Suppressor macrophage (primary cell): ENCODE results near the gene BCAS4.
"Not testable (repeated sequence)": the region's sequence is repeated elsewhere in the genome, so short reads cannot be mapped to it uniquely, and the experiment has no call there.

Experiments
- DNase-seq, 4 experiments: peaks; one replicate each; pipeline ENCODE4 v3.0.0-alpha.2; 2020 to 2022

BCAS4 gene

DNA sequence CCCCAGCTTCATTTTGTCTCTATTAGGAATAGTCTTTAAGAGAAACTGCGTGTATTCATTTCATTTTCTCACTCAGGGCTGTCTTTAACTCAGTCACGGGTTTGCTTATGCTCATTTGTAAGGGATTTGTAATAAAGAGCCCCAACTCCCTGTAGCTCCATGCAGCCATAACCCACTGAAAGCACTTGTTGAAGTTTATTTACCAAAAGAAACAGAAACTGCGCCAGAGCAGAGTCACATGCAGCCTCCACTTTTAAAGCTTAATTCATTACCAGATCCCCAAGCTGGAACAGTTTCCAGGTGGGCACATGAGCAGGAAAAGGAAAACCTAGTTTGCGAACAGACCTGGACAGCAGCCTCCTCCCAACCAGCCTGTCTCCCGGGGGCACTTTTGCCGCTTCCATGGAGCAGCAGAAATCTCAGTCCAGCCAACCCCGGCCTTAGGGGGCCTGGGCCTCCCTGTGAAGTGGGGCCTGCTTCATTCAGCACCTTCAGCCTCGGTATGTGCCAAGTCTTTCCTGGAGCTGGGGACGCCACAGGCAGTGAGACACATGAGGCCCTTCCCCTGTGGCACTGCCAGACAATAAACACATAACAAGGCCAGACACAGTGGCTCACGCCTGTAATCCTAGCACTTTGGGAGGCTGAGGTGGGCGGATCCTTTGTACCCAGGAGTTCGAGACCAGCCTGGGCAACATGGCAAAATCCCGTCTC is 4.5 kb downstream of the BCAS4 start:
- no peak for DNase-seq

- no peak for DNase-seq
Measured at GRCh38 chr20:50799890-50800550, 5.2 kb downstream of the BCAS4 start.

DNA sequence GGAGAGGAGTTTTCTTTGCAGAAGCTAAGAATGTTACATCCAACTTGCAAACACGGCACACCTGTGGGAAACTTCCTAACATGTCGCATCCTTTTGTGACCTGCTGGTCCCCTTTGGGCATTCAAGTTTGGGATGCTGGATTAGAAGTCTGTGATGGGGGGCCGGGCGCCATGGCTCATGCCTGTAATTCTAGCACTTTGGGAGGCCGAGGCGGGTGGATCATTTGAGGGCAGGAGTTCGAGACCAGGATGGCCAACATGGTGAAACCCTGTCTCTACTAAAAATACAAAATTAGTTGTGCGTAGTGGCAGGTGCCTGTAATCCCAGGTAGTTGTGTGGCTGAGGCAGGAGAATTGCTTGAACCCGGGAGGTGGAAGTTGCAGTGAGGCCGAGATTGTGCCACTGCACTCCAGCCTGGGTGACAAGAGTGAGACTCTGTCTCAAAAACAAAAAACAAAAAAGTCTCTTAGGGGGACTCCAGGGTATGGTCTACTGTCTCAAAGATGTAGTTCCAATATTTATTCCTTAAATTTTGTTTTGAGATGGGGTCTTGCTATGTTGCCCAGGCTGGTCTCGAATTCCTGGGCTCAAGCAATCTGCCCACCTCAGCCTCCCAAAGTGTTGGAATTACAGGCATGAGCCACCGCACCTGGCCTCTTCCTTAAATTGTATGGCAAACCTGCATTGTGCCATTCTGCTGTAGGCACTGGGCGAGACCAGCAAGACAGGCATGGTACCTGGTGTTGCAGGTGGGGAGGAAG is 6.3 kb downstream of the BCAS4 start:
- not testable (repeated sequence) for DNase-seq

- DNase-seq: no peak
Measured at GRCh38 chr20:50801747-50802125, 6.9 kb downstream of the BCAS4 start.

DNA sequence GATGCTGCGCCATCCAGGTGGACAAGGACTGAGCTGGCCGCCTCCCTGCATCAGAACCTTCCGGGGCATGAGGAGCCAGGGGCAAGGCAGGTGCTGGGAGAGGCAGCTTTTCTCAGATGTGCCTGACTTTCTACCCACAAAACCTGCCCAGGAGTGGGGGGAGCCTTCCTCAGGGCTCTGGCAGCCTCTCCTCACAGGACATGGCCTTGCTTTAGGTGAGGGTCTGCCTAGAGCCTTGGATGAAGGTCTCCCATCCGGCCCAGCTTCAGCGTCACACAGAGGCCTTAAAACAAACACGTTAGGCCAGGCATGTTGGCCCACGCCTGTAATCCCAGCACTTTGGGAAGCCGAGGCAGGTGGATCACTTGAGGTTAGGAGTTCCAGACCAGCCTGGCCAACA is 7.4 kb downstream of the BCAS4 start:
- no peak for DNase-seq

- no peak for DNase-seq
Measured at GRCh38 chr20:50804437-50805348, 9.8 kb downstream of the BCAS4 start.

DNA sequence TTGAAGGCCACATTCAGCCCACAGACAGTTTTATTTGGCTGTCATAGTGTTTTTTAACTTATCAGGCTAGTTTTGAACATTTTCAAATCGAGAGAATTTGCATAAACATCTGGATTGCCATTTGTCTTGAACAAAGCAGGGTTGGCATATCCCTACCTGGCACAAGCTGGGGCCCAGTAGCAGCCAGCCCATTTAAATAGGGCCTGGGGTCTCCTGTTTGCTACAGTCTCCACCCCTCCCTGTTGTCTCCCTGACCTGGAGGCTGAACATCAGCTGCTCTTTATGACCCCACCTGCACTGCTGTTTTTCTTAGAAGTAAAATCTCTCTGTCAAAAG is 10.5 kb downstream of the BCAS4 start:
- DNase-seq: no peak

DNA sequence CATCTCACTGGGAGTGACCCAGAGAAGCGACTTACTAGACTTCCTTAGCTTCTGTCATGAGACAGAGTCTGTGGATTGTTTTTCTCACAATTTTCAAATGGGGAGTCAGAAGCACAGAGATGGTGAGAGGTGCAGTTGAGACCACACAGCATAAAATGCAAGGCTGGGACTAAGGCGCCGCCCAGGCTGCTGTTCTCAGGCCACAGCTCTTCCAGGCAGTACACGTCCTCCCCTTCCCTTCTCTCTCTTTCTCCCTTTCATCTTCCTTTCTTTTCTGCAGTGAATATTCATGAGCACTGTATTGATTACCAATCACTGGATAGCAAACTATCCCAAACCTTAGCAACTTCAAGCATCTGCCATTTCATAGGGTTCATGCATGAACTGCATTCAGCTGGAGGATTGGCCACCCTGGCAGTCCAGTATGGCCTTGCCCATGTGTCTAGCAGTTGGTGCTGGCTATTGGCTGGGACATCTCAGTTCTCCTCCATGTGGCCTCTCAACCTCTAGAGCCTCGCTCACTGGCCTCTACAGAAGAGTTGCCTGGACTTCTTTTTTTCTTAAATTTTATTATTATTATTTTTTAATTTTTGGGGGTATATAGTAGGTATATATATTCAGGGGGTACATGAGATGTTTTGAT is 11.4 kb downstream of the BCAS4 start:
- DNase-seq: no peak

DNA sequence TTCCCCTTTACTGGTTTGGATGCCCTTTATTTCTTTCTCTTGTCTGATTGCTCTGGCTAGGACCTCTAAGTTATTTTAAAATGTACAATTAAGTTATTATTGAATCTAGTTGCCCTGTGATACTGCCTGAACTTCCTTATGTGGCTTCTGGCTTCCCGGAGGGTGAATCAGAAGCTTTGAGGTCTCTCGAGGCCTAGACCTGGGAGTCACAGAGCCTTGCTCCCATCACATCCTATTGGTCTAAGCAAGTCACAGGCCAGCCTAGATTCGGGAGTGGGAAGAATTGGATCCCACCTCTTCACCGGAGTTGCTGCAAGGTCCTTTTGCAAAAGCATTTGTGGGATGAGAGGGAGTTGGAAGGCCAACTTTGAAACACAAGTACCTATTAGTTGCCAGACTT is 15.2 kb downstream of the BCAS4 start:
- DNase-seq: no peak

GRCh38 chr20:50810842-50811241 is 16.0 kb downstream of the BCAS4 start:
- DNase-seq: no peak

DNA sequence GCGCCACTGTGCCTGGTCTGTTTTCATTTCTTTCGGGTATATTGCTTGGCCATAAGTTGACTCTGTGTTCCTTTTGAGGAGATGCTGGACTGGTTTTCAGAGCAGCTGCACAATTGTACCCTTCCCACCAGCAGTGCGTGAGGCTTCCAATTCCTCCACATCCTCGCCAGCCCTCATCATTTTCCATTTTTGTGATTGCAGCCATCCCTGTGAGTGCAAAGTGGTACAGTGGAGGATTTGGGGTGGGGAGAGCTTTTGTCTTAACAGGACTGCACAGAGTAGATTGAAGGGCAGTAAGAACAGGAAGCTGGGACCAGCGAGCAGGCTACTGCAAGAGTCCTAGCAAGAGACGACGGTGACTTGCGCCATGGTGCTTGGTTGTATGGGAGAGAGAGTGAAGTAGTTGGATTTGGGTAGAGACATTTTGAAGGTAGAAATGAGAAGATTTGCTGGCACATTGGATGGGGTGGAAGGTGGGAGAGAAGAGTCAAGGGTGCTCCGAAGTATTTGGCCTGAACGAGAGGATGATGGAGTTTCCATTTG is 18.3 kb downstream of the BCAS4 start:
- DNase-seq: no peak

- no peak for DNase-seq
Measured at GRCh38 chr20:50813801-50814200, 18.9 kb downstream of the BCAS4 start.

GRCh38 chr20:50814438-50815161 is 19.7 kb downstream of the BCAS4 start:
- DNase-seq: no peak

DNA sequence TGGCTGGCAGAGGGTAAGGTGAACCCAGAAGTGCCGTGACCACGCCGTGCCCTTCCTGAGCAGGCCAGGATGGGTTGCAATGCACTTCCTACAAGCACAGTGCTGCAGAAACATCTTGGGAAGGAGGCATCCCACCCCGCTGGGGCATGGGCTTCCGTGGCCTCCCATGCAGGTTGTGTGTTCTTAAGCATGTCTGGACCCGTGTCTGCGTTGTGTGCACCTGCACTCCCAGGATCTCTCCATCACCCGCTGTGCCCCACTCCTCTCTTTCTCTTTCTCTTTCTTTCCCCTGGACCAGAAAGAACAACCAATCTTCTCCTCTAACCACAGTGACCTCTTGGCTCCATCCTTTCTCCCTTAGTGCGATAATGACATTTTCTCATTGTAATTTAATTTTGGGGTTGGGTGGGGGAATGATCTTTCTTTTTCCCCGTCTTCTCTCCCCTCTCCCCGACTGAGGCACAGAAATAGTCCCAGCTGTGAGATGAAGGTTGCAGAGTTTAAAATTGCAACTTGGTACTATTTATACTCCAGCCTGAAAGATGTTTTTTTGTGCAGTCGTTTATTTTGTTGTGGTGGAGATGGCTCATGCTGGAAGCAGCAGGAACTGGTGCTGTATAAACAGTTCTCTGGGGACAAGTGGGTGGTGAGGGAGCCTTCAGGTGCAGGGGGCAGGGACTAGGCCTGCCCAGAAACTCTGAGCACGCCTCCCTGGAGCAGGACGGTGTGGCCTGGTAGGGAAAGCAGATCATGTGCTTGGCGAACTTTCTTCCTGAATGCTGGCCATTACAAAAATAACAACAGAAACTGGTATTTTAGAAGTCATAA is 20.5 kb downstream of the BCAS4 start:
- DNase-seq: no peak

DNA sequence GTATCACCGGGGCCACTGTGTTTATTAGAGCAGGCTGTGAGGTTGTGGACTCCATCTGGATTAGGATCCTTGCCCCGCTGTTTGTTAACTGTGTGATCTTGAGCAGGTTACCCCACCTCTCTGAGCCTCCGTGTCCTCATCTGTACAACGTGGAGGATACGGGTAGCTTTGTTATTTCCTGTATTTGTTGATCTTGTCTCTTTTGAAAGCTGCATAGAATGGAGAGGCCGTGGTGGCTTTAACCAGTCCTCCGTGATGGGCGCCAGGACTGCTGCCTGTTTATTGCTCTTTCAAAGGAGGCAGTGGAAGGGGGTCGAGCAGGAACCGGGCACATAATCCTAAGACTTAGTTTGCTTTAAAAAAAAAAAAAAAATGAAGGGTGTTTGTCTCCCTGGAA is 22.9 kb downstream of the BCAS4 start:
- DNase-seq: no peak

GRCh38 chr20:50819349-50819748 is 24.5 kb downstream of the BCAS4 start:
- no peak for DNase-seq

GRCh38 chr20:50820515-50821256 is 25.8 kb downstream of the BCAS4 start:
- no peak for DNase-seq

GRCh38 chr20:50821257-50821921 is 26.5 kb downstream of the BCAS4 start:
- no peak for DNase-seq

DNA sequence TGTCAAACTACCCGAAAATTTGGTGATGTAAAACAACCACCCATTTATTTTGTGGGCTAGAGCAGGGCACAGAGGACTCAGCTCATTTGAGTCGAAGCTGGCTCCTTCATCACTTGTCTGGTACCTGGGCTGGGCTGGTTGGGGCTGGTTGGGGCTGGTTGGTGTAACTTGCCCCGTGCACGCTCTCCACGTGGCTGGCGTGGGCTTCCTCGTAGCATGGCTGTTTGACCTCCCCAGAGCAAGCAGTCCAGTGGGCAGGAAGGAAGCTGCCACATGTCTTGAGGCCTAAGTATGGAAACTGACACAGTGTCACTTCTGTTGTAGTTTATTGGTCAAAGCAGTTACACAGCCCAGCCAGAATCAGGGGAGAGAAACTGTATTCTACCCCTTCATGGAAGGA is 27.1 kb downstream of the BCAS4 start:
- DNase-seq: peak; percentile 8 to 55 (median 30)
